WERI-Rb-1 (cell line): ENCODE data around the gene COL28A1.

Experiments used
- DNase-seq: peaks from one replicate; pipeline ENCODE4 v3.0.0-alpha.2; 2020
- H3K27ac ChIP-seq: fragments of 250-450 bp; sonication (Bioruptor Pico); 2 replicates; pipeline ENCODE4 v1.5.1; 2020; ENCODE audit warnings: mild to moderate bottlenecking, moderate library complexity
- H3K27me3 ChIP-seq: fragments of 250-450 bp; sonication (Bioruptor Pico); 2 replicates; pipeline ENCODE4 v1.5.1; 2021; ENCODE audit warnings: mild to moderate bottlenecking, low read depth, moderate library complexity; ENCODE audit not compliant: insufficient read depth, severe bottlenecking
- H3K36me3 ChIP-seq: fragments of 250-450 bp; sonication (Bioruptor Pico); 2 replicates; pipeline ENCODE4 v1.5.1; 2020; ENCODE audit warnings: mild to moderate bottlenecking, moderate library complexity
- H3K4me3 ChIP-seq: 2 replicates; pipeline ENCODE4 v1.5.1; 2011; ENCODE audit warnings: low read depth, mild to moderate bottlenecking, control low read depth, low read length
- H3K9me3 ChIP-seq: fragments of 250-450 bp; sonication (Bioruptor Pico); 2 replicates; pipeline ENCODE4 v1.5.1; 2021; ENCODE audit warnings: mild to moderate bottlenecking, moderate library complexity; ENCODE audit not compliant: severe bottlenecking
- CTCF ChIP-seq: IDR thresholded peaks from 2 replicates; pipeline ENCODE4 v1.5.1; 2011; ENCODE audit warnings: low read depth, mild to moderate bottlenecking, control low read depth, inconsistent platforms, low read length

COL28A1 gene

GRCh38 chr7:7568553-7568952 lies 32.9 kb upstream of the COL28A1 start:
- H3K27ac ChIP-seq = no peak overlapping the region
- DNase-seq = no peak
- H3K4me3 ChIP-seq = peak overlapping the region; percentile 92
- H3K27me3 ChIP-seq = no peaks in the 10 kb centered on the region
- TF ChIP-seq CTCF = no peak
- H3K36me3 ChIP-seq = peaks cover 43% of the 10 kb centered on the region
- peaks cover 6% of the 10 kb centered on the region for H3K9me3 ChIP-seq

DNA sequence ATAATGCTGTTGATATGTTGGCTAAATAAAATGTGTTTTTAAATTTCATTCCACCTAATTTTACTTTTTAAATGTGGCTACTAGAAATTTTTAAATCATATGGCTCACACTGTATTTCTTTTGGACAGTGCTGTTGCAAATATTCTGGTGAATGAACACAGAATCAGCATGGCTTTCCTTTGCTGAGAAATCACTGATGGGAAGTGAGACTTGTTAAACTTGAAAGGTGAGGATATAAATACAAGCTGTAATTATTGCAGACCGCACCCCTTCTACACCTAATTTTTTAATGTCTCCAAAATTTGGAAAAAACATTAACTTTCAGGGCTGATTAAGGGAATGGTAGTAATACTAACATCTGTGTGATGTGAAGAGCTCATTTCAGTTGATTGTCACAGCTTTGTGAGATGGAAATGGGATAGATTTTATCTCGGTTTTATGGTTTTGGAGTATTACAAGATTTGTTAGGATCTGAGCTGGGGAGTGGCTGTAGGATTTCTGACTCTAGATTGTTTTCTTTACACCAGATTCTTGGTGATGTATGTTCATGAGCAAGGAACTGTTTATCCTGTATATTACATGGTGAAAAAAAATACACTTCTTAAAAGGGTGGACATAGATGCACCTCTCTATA lies 32.3 kb upstream of the COL28A1 start:
- peaks cover 6% of the 10 kb centered on the region for H3K9me3 ChIP-seq
- no peaks in the 10 kb centered on the region for H3K27me3 ChIP-seq
- H3K36me3 ChIP-seq = peaks cover 38% of the 10 kb centered on the region
- no peak for DNase-seq
- no peak for TF ChIP-seq CTCF
- peak overlapping the region; percentile 89 for H3K27ac ChIP-seq
- H3K4me3 ChIP-seq = peak overlapping the region; percentile 92

DNA sequence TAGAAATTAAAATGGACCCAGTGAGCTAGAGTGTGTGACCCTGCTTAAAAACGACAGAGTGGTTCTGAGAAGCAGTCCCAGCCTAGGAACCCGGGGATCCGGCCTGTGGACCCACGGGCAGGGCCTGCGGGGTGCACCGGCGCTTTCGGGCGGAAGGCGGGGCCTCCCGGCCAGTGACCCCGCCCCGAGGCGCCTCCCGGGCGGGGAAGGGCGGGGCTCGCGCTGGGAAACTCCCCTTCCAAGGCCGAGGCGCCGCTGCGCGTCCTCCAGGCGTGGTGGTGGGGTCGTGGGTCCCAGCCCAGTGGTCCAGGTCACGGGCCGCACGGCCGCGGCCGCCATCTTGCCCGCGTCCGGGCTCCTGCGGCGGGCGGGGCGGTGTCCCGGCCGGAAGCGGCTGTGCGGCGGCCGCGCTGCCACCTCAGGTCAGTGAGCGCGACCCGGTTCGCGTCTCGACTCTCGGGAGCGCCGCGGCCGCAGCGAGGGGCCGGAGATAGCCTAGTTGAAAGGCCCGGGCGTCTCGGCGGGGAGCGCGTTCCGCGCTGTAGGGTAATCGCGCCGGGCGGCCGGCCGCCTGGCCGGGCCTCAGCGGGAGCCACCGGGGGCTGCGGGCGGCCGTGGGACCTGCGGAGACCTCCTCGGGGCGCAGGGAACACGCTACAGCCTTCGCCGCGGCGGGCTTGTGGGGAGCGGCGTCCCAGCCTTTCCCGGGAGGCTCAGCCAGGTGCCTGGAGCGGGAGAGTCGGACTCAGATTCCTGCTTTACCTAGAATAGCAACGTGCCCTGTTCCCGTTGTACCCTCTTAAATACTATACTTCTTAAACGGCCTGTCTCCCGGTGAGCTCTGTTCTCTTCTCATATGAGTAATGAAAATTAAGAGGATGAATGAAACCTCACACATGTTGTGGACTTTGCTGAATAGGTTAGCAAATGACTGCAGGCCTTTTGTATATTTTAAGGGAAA lies 31.3 kb upstream of the COL28A1 start, which contains the start of gene MIOS:
Gene MIOS (plus strand): TSS at position 234 of the 961 bp plus-strand sequence. CDS start 5,592 bp downstream, outside the sequence.
- DNase-seq = peak; percentile 92
- Histone ChIP-seq H3K27ac (peak within 1 kb of the TSS; percentile 89), H3K4me3 (peak within 1 kb of the TSS; percentile 92), H3K27me3 (no peaks in the 10 kb centered on the region), H3K36me3 (peaks cover 27% of the 10 kb centered on the region), H3K9me3 (peaks cover 6% of the 10 kb centered on the region)
- TF ChIP-seq CTCF = no peak

DNA sequence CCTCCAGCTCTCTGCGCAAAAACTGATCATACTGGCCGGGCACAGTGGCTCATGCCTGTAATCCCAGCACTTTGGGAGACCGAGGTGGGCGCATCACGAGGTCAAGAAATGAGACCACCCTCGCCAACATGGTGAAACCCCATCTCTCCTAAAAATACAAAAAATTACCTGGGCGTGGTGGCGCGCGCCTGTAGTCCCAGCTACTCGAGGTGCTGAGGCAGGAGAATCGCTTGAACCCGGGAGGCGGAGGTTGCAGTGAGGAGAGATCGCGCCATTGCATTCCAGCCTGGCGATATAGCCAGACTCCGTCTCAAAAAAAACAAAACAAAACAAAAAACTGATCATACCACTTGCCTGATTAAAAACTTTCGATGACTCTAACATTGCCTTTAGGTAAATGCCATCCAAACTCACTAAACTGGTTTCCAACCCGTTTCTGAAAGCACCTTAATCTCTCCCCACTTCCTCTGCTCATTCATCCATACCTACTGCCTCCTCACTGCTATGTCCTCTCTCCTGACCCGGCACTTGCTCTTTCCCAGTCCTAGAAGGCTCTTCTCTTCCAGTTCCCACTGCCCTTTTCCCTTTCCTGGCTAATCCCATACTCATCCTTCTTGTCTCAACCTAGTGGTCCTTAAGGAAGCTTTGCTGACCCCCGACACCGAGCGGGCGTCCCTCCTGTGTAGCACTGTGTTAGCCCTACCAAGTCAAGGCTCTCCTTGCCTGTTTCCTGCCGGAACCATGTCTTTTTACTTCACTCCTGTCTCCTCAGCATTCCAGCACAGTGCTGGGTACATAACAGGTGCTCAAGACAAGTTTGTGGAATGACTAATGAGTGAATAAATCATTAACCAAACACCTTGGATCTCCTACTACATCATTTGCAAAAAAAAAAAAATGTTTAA lies 30.3 kb upstream of the COL28A1 start:
- DNase-seq = peak; percentile 15
- H3K27me3 ChIP-seq = no peaks in the 10 kb centered on the region
- TF ChIP-seq CTCF = no peak
- H3K36me3 ChIP-seq = peaks cover 18% of the 10 kb centered on the region
- peaks cover 6% of the 10 kb centered on the region for H3K9me3 ChIP-seq
- H3K27ac ChIP-seq = peak overlapping the region; percentile 89
- H3K4me3 ChIP-seq = peak overlapping the region; percentile 92

GRCh38 chr7:7565018-7565680 lies 29.5 kb upstream of the COL28A1 start:
- peaks cover under 1% of the 10 kb centered on the region for H3K9me3 ChIP-seq
- DNase-seq = peak; percentile 50
- H3K27me3 ChIP-seq = no peaks in the 10 kb centered on the region
- peak overlapping the region; percentile 52 for H3K27ac ChIP-seq
- peaks cover 9% of the 10 kb centered on the region for H3K36me3 ChIP-seq
- no peak for TF ChIP-seq CTCF
- no peak overlapping the region for H3K4me3 ChIP-seq
